Gastroesophageal sphincter (tissue), 3 donors: ENCODE data around the gene IL16.

Source experiments
- POLR2A ChIP-seq, 2 donors: fragments of 450-650 bp; IDR thresholded peaks; one replicate each; pipeline ENCODE4 v1.6.1; 2017; ENCODE audit warnings: antibody characterized with exemption in 2 of 2, mild to moderate bottlenecking in 2 of 2, moderate library complexity in 1 of 2
- POLR2AphosphoS5 ChIP-seq: sonication (generic); formaldehyde crosslinking; IDR thresholded peaks from one replicate; pipeline ENCODE4 v1.6.1; 2017; ENCODE audit warnings: antibody characterized with exemption
- TF ChIP-seq, protein P1 (sequence below), 4 experiments: fragments of 200-600 bp in 2 of 4; fragments of 450-650 bp in 2 of 4; sonication (generic) in 1 of 4; IDR thresholded peaks; one replicate each; pipeline ENCODE4 v1.5.1; 2017 to 2019; ENCODE audit warnings: antibody characterized with exemption in 4 of 4, mild to moderate bottlenecking in 2 of 4, moderate library complexity in 2 of 4

- TF ChIP-seq, protein P1, sequence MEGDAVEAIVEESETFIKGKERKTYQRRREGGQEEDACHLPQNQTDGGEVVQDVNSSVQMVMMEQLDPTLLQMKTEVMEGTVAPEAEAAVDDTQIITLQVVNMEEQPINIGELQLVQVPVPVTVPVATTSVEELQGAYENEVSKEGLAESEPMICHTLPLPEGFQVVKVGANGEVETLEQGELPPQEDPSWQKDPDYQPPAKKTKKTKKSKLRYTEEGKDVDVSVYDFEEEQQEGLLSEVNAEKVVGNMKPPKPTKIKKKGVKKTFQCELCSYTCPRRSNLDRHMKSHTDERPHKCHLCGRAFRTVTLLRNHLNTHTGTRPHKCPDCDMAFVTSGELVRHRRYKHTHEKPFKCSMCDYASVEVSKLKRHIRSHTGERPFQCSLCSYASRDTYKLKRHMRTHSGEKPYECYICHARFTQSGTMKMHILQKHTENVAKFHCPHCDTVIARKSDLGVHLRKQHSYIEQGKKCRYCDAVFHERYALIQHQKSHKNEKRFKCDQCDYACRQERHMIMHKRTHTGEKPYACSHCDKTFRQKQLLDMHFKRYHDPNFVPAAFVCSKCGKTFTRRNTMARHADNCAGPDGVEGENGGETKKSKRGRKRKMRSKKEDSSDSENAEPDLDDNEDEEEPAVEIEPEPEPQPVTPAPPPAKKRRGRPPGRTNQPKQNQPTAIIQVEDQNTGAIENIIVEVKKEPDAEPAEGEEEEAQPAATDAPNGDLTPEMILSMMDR (IDR thresholded peaks at IDR 0.05), result no peak
- TF ChIP-seq POLR2AphosphoS5, result no peak
- TF ChIP-seq POLR2A (IDR thresholded peaks at IDR 0.05), result no peak
Measured at GRCh38 chr15:81316267-81316666, 119.6 kb downstream of the IL16 start.
